Upper lobe of left lung (tissue), 4 donors: Measurements from ENCODE around the gene BCL2.

Experiments used
- CTCF ChIP-seq, 6 experiments: fragments of 450-650 bp in 4 of 6; fragments of 200-600 bp in 2 of 6; sonication (generic) in 2 of 6; IDR thresholded peaks; one replicate each; pipeline ENCODE4 v1.5.1; 2016 to 2019; ENCODE audit warnings: antibody characterized with exemption in 6 of 6
- POLR2A ChIP-seq, 4 donors: fragments of 450-650 bp; IDR thresholded peaks; one replicate each; pipeline ENCODE4 v1.5.1; 2016 to 2017; ENCODE audit warnings: antibody characterized with exemption in 4 of 4, mild to moderate bottlenecking in 2 of 4

GRCh38 chr18:63149302-63149587 lies 170.3 kb downstream of the BCL2 start:
- no peak for TF ChIP-seq POLR2A (IDR thresholded peaks at IDR 0.05)
- TF ChIP-seq CTCF (IDR thresholded peaks at IDR 0.05) = no peak
